HTR-8/SVneo (cell line): ENCODE data around the gene NLRP10.

Experiments used
- DNase-seq: peaks from one replicate; pipeline ENCODE4 v3.0.0; 2011; ENCODE audit warnings: low spot score, mixed read lengths; ENCODE audit not compliant: insufficient read length
- FAIRE-seq: peaks from 2 replicates; lab custom pipeline; 2011; peaks lifted over from hg19 to GRCh38; lab: Jason Lieb, UNC

Gene NLRP10

DNA sequence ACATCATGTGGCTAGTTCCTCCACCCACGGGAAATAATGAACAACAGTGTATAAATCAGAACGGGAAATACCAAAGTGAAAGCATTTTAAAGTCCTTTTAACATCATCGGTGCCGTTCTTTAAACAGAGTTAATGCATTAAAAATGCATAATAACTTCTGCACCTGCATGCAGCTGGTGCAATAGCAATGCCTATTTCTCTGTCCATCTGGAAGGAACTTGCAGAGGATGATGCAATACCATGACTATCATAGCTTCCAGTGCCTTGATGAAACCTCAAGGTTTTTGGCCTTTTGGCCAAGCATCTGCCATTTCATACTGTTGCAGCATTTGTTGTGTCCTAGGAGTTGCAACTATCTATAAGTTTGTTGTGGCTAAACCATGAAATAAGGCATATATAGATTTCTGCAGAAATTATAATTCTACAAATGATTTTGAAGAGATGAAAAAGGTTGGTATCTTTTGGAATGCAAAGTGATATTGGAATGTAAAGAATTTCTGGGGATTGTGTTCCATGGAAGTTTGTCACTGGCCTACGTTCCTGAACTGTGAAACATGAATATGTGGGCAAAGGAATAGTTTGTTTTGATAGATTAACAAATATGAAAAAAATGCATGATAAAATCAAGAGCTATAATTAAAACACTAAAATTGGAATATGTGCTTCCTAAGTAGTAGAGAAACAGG lies 12.1 kb upstream of the NLRP10 start:
- DNase-seq (peak; percentile 49), FAIRE-seq (no peak)

DNA sequence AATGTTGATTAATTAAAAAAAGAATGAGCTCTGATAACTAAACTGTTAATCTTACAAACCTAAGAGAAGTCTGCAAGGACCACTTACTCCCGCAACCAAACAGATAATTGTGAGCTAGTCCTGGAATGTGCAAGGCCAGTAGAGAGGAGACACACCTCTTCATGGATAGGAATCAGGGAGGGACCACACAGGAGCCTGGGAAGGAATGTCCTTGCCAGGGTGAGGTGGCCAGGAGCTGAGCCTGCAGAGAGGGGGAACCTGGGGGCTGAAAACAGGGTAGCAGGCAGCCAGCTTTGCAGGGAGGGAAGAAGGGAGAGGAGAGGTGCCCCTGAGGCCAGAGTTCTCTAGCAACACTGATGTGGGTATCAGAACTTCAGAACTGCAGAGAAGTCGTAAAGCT lies 9.4 kb upstream of the NLRP10 start:
- DNase-seq (no peak), FAIRE-seq (no peak)

DNA sequence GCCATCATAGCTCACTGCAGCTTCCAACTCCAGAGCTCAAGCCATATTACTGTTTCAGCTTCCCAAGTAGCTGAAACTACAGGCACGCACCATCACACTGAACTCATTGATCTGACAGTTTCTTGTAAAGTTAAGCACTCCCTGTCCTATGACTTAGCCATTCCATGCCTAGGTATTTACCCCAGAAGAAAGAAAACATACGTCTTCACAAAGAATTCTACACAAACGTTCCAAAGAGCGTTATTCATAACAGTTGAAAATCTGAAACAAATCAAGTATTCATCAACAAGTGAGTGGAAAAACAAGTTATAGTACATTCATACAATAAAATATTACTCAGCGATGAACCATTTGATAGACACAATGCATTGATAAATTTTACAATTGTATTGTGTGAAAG lies 7.8 kb upstream of the NLRP10 start:
- no peak for FAIRE-seq

DNA sequence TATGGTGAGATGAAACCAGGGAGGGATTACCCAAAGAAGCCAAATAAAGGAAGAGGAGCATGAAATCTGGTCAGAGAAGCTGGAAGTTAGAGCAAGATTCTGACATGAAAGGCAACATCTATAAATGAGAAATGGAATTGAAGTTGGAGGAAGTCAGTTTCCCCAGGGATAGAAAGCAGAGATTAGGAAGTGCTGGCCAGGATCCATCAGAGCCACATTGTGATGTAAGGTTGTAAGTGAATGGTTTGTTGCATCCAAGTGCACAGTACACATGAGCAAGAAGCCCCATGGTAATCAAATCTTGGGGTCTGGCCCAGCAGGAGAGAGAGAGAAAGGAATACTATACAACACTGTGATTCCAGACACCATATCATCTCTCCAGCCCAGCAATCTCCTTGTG lies 6.6 kb upstream of the NLRP10 start:
- DNase-seq (no peak), FAIRE-seq (no peak)

More for the DNA sequence above, 7.8 kb upstream of the NLRP10 start:
- DNase-seq: no peak

DNA sequence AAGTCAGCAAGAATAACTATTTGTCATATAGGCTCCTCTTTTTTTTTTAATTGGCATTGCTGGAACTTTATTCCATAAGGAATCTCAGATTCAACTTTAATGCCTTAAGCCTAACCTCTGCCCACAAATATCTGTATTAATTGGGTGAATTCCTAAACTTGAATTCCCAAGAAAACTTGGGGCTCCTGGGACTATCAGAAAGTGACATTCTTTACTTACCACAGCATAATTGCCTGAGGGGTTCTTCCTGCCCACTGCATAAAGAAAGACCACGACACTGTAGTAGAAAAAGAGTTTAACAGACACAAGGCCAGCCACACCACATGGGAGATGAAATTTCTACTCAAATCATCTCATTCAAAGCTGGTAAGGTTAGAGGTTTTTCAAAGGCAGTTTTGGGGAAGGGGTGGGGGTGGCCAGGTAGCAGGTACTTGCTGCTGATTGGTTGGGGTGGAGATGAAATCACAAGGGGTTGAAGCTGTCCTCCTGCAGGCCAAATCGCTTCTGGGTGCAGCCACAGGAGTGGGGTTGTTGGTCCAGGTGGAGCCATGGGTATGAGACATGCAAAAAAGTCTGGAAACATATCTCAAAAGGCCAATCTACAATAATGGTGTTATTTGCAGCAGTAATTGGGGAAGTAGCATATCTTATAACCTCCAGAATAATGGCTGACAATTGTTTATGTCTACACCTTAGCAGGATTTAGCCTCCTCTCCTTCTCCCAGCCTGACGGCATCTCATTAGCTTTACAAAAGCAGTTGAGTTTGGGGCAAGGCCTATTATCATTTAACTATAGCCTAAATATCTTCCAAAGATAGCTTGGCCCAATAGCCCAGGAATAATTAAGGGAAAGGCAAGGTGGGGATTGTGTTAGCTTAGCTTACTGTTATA lies 4.8 kb upstream of the NLRP10 start:
- DNase-seq: no peak

DNA sequence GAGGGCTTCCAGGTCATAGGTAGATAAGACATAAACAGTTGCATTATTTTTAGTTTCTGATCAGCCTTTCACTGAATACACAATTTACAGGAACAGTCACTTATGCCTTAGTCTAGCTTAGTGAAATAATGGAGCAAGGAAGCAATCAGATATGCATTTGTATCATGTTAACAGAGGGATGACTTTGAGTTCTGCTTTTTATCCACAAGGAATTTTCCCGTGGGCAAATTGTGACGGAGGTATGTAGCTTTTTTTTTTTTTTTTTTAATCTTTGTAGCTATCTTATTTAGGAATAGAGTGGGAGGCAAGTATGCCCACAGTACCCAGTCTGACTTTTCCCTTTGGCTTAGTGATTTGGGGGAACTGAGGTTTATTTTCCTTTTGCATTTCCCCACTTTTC lies 3.4 kb upstream of the NLRP10 start:
- FAIRE-seq (no peak), DNase-seq (no peak)

More for the DNA sequence above, 4.8 kb upstream of the NLRP10 start:
- peak; percentile 38 for FAIRE-seq

DNA sequence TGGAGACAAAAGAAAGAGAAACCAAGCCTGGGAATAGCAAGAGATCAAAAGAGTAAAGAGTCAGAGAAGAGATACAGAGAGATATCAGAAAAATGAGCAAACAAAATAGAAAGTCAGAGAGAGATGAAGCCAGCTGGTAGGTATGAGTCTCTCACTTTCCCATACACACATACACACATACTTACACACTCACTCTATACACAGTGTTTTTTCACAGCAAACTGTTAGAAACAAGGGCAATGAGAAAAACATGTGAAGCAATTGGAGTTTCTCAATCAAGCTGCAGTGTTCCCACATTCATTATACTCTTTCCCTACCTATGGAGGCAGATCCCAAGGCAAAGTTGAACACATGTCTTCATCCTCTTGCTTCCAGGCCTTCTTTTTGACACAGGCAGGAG lies 2.6 kb upstream of the NLRP10 start:
- DNase-seq: no peak

DNA sequence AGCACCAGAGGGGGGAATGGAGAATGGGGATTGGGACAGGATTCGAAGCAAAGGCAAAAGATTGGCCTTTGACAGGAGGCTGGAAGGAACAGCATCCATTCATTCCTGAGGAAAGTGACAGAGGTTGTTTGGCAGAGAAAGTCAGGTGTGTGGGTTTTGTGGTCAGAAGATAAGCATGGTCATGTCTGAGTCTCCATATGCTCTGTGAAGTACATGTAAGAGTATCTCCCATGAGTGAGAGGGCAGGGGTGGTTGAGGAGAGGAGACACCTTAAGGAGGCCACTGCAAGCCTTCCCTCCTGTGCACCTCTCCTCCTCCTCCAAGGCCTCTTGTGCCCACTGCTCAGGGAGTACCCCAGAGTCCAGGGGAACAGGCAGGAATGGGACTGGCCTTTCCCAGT lies 1.9 kb upstream of the NLRP10 start:
- FAIRE-seq: no peak
- no peak for DNase-seq

More for the DNA sequence above, 2.6 kb upstream of the NLRP10 start:
- no peak for FAIRE-seq

DNA sequence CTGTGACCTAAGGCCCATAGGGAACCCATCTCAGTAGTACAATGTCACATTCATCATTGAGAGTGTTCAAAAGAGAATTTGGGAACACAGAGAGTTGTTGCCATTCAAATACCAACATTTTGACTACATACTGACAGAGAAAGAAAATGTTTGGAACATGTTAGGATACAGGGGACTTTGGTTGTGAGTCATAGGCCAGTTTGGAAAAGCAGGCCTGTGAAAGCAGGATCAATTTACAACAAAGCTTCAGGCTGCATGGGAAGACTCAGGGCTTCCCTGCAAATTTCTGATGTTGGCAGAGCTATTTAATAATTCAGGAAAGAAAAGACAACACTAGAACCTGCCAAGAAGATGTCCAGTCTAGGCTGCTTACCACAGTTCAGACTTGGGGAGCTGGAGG lies 374 bp downstream of the NLRP10 start:
- DNase-seq (no peak), FAIRE-seq (no peak)

DNA sequence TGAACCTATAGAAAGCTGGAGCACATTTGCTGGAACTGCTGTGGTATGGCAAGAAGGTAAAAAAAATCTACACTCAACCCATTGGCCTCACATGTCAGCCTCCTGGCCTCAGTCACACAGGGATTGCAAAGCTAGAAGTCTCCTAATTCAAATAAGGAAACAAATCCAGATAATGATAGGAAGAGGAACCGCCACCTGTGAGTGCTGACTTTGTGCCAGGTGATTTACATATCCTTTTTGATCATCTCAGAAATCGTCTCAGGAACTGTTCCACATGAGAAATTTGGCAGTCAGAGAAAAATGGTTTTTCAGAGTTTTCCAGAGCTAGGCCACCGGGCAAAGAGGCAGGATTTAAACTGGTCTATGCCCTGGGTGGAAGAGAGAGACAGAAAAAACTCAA lies 986 bp downstream of the NLRP10 start:
- DNase-seq (no peak), FAIRE-seq (no peak)

DNA sequence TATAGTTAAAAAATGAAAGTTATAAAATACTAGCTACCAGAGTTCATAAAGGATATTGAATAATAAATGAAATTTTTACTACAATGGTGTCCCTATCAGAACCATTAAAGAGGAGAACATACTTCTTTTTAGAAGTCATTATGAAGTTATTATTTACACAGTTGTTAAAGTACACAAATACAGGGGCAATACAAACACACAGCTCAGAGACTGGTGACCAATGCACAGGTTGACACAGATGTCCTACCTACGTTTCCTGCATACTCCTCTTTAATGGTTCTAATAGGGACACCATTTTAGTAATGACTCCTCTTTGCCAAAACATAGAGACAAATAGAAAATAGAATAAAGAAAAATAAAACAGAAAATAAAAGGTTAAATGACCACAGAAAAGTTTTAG lies 10.1 kb downstream of the NLRP10 start:
- FAIRE-seq (no peak), DNase-seq (no peak)

DNA sequence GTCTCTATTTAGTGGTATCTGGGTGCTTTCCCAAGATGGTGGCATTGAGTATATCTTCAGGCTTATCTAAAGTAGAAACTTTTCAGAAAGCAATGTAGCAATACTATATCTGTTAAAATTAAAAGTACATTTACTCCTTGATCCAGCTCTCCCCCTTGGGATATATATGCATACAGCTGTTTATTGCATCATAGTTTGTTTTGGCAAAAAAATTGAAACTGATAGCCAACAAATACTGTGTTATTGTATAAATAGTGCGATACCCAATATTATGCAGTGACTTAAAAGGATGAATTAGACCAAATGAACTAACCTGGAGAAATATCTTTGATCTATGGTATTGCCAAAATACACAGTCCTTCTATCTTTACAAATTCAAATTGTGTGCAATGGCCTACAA lies 15.3 kb downstream of the NLRP10 start:
- DNase-seq: no peak
- no peak for FAIRE-seq

DNA sequence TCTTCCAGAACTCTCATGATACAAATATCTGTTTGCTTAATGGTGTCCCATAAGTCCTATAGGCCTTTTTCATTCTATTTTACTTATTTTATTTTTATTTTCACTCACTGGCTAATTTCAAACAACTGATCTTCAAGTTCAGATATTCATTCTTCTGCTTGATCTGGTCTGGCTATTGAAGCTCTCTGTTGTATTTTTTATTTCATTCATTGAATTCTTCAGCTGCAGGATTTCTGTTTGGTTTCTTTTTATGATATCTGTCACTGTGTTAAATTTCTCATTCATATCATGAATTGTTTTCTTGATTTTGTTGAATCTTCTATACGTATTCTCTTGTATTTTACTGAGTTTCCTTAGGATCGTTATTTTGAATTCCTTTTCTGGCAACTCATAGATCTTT lies 21.1 kb downstream of the NLRP10 start:
- FAIRE-seq (no peak), DNase-seq (no peak)

DNA sequence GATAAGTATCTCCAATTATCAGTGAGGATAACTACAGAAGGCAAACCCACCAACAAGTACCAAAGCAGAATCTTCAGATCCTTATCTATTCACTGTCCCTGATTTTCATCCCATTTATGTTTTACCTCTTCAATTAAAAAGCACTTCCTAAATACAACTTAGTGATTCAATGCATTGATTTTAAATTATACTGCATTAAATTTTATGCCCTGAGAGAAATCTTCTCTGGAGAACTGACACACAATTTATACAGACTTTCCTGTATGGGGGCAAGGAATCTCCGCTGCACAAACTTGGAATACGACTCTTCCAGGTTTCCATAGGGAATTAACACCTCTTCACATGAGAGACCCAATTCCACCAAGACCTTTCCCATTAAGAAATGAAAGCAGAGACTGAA lies 23.6 kb downstream of the NLRP10 start, which contains the start of gene OR10A3:
TSS of gene OR10A3 (minus strand) at position 101 of the 400 bp plus-strand sequence. CDS start 2,188 bp downstream, outside the sequence.
- no peak for FAIRE-seq
- no peak for DNase-seq

DNA sequence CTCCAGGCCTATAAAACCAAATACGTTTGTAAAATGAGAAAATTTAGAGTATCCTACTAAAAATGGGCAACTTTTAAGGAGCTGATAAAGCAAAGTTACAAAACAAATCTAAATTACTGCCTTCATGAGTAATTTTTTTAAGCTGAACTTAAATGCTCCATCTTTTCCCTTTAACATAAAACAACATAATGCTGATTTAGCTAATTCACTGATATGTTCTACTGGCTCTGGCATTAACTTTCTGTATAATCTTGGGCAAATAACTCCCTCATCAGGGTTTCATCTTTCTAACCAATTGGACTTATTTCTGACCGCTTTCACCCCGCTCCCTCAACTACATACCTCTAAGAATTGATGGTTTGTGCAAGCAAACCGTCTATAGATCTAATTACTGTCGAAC lies 24.1 kb downstream of the NLRP10 start:
- FAIRE-seq (no peak), DNase-seq (no peak)

DNA sequence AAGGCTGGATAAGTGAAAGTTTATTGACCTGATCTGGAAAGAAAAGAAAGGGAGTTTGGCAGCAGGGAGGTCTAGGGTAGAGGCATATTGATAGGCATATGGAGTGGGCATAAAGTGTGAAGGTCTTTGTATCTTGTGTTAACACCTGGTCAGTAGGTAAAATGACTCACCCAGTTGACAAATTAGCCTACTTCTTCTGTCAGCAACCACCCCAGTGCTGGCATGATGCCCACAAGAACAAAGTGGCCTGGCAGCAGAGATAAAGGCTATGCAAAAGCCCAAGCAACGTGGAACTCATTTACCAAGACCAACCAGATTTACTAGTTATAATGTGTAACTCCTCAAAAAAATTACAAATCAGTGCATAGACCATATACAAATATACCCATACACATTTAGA lies 28.6 kb downstream of the NLRP10 start:
- FAIRE-seq: no peak
- DNase-seq: no peak

DNA sequence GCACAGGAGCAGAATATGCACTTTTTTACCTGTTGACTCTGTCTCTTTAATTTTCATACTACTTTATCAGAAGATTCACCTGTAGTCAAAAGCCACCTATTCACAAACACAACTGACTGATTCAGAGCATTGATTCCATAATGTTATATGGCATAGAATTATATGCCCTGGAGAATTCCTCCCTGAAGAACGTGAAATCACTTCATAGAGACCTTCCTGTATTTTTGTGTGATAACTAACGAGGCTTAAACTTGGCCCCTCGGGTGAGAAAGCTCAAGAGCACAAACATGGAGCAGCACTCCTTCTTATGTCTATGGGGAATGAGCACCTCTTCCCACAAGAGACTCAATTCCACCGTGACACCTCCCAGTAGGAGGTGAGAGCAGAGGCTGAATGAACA lies 34.1 kb downstream of the NLRP10 start, which contains the start of gene OR10A6:
TSS of gene OR10A6 (minus strand) at position 101 of the 400 bp plus-strand sequence. CDS start 2,606 bp downstream, outside the sequence.
- DNase-seq (no peak), FAIRE-seq (no peak)

DNA sequence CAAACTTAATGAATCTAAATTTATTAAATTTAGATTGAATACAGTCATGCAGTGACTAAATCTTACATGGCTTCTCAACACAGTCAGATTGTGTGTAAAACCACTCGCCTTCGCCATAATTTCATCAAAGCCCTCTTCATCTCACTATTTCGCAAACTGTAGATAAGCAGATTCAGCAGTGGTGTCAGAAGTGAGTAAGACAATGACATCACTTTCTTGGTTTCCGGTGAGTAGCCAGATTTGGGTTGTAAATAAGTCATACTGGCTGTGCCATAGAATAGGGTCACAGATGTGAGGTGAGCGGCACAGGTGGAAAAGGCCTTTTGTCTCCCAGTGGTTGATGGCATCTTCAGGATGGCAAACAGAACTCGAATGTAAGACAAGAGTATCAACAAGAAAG lies 37.6 kb downstream of the NLRP10 start:
- no peak for DNase-seq
- no peak for FAIRE-seq

DNA sequence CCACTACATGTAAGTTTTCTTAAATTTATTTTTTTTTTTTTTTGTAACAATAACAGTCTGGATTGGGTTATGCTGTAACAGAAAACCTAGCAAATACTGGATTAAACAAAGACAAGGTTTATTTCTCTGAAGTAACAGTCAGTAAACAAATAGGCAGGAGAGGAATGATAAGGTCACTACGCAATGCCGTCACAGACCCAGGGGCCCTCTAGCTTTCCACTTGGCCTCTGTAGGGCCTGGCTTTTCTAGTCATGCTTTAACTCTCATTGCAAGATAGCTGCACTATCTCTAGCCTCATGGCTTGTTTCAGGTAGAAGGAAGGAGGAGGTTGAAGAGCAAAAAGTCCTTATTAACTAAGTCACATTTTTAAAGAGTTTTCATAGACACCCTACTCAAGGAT lies 40.7 kb downstream of the NLRP10 start:
- no peak for DNase-seq
- FAIRE-seq: no peak

DNA sequence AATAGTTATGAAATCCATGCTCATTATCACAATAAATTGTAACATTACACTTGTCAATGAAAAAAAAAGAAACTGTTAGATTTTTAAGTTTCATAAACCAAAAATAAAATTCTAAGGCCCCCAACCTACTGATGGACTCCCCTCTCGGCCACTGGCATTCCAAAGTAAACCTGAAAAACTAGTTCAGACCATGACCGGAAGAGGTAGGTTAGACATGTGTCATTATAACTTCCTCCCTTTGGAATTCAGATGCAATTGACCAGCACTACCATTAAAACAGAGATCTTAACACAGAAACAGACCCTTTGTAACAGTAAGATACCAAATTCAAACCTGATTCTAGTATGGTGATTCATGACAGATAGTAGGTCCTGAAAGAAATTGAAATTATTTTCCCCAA lies 47.1 kb downstream of the NLRP10 start:
- no peak for FAIRE-seq
- DNase-seq: no peak
